Measurements from ENCODE around the gene POLE2. TPM values are rescaled to one million over a fixed set of nuclear protein-coding genes. Genes with fewer than 3 reads are reported as not detected.
"Not testable (repeated sequence)": the region's sequence is repeated elsewhere in the genome, so short reads cannot be mapped to it uniquely, and the experiment has no call there.

Gene POLE2
- polyA plus RNA-seq, 4 donors = 2.4 to 9.8 (median 8.6) TPM

GRCh38 chr14:49619730-49620129 lies 68.3 kb downstream of the POLE2 start:
- WGBS, 3 donors = 0 to 1% (median 0%) methylated on average over 11 of the region's 11 CpGs
- DNase-seq (no peak), FAIRE-seq (no peak)
- peaks cover 0 to 23% (median 5%) of the 10 kb centered on the region in 3 donors for H3K36me3 ChIP-seq (ENCODE audit: control insufficient read depth in 3 of 3, insufficient read depth in 2 of 3, low read depth in 1 of 3, low read length in 3 of 3)
- peak overlapping the region; percentile 77 to 87 (median 81) for H3K4me3 ChIP-seq (ENCODE audit: low read depth in 1 of 3, low read length in 3 of 3)
- no peaks in the 10 kb centered on the region for H3K9me3 ChIP-seq (ENCODE audit: control insufficient read depth in 2 of 2, insufficient read depth in 1 of 2, low read depth in 1 of 2, low read length in 1 of 2)
- peak overlapping the region; percentile 86 to 99 (median 98) for H3K27ac ChIP-seq (ENCODE audit: low read depth in 1 of 3, low read length in 2 of 3)
- peaks cover 0 to 9% (median 5%) of the 10 kb centered on the region in 3 donors for H3K4me1 ChIP-seq (ENCODE audit: control insufficient read depth in 3 of 3, insufficient read depth in 2 of 3, low read depth in 1 of 3, low read length in 2 of 3)
- no peaks in the 10 kb centered on the region for H3K27me3 ChIP-seq (ENCODE audit: control insufficient read depth in 3 of 3, insufficient read depth in 3 of 3, low read length in 3 of 3)

GRCh38 chr14:49619273-49619672 lies 68.7 kb downstream of the POLE2 start:
- H3K4me1 ChIP-seq (ENCODE audit: control insufficient read depth in 3 of 3, insufficient read depth in 2 of 3, low read depth in 1 of 3, low read length in 2 of 3); H3K9me3 ChIP-seq (ENCODE audit: control insufficient read depth in 2 of 2, insufficient read depth in 1 of 2, low read depth in 1 of 2, low read length in 1 of 2); FAIRE-seq; DNase-seq; H3K27me3 ChIP-seq (ENCODE audit: control insufficient read depth in 3 of 3, insufficient read depth in 3 of 3, low read length in 3 of 3): not testable (repeated sequence)
- H3K4me3 ChIP-seq (ENCODE audit: low read depth in 1 of 3, low read length in 3 of 3) = peak overlapping the region; percentile 77 to 87 (median 81)
- 8 to 50% (median 15%) methylated on average over 19 of the region's 19 CpGs for WGBS, 3 donors
- peak overlapping the region in 2 of 3 donors; percentile 98 to 99 for H3K27ac ChIP-seq (ENCODE audit: low read depth in 1 of 3, low read length in 2 of 3)
- H3K36me3 ChIP-seq (ENCODE audit: control insufficient read depth in 3 of 3, insufficient read depth in 2 of 3, low read depth in 1 of 3, low read length in 3 of 3) = peaks cover 0 to 23% (median 5%) of the 10 kb centered on the region in 3 donors

- no peak for DNase-seq
- FAIRE-seq = no peak
Measured at GRCh38 chr14:49617852-49618519, 70.0 kb downstream of the POLE2 start.

GRCh38 chr14:49615776-49616175 lies 72.2 kb downstream of the POLE2 start:
- Histone ChIP-seq H3K4me1 (ENCODE audit: control insufficient read depth in 3 of 3, insufficient read depth in 2 of 3, low read depth in 1 of 3, low read length in 2 of 3) (no peaks in the 10 kb centered on the region), H3K4me3 (ENCODE audit: low read depth in 1 of 3, low read length in 3 of 3) (no peak overlapping the region), H3K9me3 (ENCODE audit: control insufficient read depth in 2 of 2, insufficient read depth in 1 of 2, low read depth in 1 of 2, low read length in 1 of 2) (no peaks in the 10 kb centered on the region), H3K36me3 (ENCODE audit: control insufficient read depth in 3 of 3, insufficient read depth in 2 of 3, low read depth in 1 of 3, low read length in 3 of 3) (peaks cover 0 to 31% (median 5%) of the 10 kb centered on the region in 3 donors), H3K27ac (ENCODE audit: low read depth in 1 of 3, low read length in 2 of 3) (no peak overlapping the region), H3K27me3 (ENCODE audit: control insufficient read depth in 3 of 3, insufficient read depth in 3 of 3, low read length in 3 of 3) (no peaks in the 10 kb centered on the region)
- 92 to 94% (median 93%) methylated on average over 6 of the region's 6 CpGs for WGBS, 3 donors
- FAIRE-seq = no peak
- no peak for DNase-seq

More at GRCh38 chr14:49617852-49618519, 70.0 kb downstream of the POLE2 start:
- Histone ChIP-seq H3K4me1 (ENCODE audit: control insufficient read depth in 3 of 3, insufficient read depth in 2 of 3, low read depth in 1 of 3, low read length in 2 of 3) (peaks cover 0 to 6% (median 5%) of the 10 kb centered on the region in 3 donors), H3K27ac (ENCODE audit: low read depth in 1 of 3, low read length in 2 of 3) (no peak overlapping the region), H3K9me3 (ENCODE audit: control insufficient read depth in 2 of 2, insufficient read depth in 1 of 2, low read depth in 1 of 2, low read length in 1 of 2) (no peaks in the 10 kb centered on the region), H3K4me3 (ENCODE audit: low read depth in 1 of 3, low read length in 3 of 3) (no peak overlapping the region), H3K36me3 (ENCODE audit: control insufficient read depth in 3 of 3, insufficient read depth in 2 of 3, low read depth in 1 of 3, low read length in 3 of 3) (peaks cover 0 to 25% (median 5%) of the 10 kb centered on the region in 3 donors), H3K27me3 (ENCODE audit: control insufficient read depth in 3 of 3, insufficient read depth in 3 of 3, low read length in 3 of 3) (no peaks in the 10 kb centered on the region)
- 83 to 85% (median 84%) methylated on average over 6 of the region's 6 CpGs for WGBS, 3 donors

DNA sequence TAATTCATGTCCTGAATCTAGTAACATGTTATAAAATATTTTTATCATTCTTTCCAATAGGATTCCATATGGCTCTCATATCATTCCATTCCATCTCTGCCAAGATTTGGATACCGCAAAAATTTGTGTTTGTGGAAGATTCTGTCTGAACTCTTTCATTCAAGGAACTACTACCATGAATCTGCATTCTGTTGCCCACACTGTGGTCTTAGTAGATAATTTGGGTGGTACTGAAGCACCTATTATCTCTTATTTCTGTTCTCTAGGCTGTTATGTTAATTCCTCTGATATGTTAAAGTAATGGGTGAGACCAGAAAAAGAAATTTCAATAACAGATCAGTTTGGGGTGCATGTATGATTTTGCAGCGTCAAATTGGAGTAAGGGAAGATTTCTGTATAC lies 73.8 kb downstream of the POLE2 start:
- Histone ChIP-seq H3K27ac (ENCODE audit: low read depth in 1 of 3, low read length in 2 of 3) (no peak overlapping the region), H3K4me3 (ENCODE audit: low read depth in 1 of 3, low read length in 3 of 3) (no peak overlapping the region), H3K27me3 (ENCODE audit: control insufficient read depth in 3 of 3, insufficient read depth in 3 of 3, low read length in 3 of 3) (no peaks in the 10 kb centered on the region), H3K36me3 (ENCODE audit: control insufficient read depth in 3 of 3, insufficient read depth in 2 of 3, low read depth in 1 of 3, low read length in 3 of 3) (peaks cover 0 to 38% (median 5%) of the 10 kb centered on the region in 3 donors), H3K9me3 (ENCODE audit: control insufficient read depth in 2 of 2, insufficient read depth in 1 of 2, low read depth in 1 of 2, low read length in 1 of 2) (no peaks in the 10 kb centered on the region), H3K4me1 (ENCODE audit: control insufficient read depth in 3 of 3, insufficient read depth in 2 of 3, low read depth in 1 of 3, low read length in 2 of 3) (no peaks in the 10 kb centered on the region)
- DNase-seq (no peak), FAIRE-seq (no peak)
- WGBS, 3 donors = 92 to 97% (median 95%) methylated on average over 2 of the region's 2 CpGs

DNA sequence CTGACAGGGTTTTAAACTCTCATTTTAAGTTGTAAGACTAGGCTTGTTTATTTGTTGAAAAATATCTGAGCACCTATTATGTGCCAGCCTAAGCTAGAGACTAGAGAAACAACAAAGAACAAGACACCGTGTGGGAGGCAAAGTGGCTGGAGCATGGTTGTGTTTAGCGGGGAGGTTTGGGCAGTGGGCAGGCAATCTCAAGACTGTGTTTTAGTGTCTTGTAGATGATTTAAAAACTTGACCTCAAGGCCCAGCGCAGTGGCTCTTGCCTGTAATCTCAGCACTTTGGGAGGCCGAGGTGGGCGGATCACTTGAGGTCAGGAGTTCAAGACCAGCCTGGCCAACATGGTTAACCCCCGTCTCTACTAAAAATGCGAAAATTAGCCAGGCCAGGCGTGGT lies 75.3 kb downstream of the POLE2 start:
- no peak for DNase-seq
- Histone ChIP-seq H3K27me3 (ENCODE audit: control insufficient read depth in 3 of 3, insufficient read depth in 3 of 3, low read length in 3 of 3) (no peaks in the 10 kb centered on the region), H3K36me3 (ENCODE audit: control insufficient read depth in 3 of 3, insufficient read depth in 2 of 3, low read depth in 1 of 3, low read length in 3 of 3) (peaks cover 0 to 32% (median 0%) of the 10 kb centered on the region in 3 donors), H3K9me3 (ENCODE audit: control insufficient read depth in 2 of 2, insufficient read depth in 1 of 2, low read depth in 1 of 2, low read length in 1 of 2) (no peaks in the 10 kb centered on the region), H3K27ac (ENCODE audit: low read depth in 1 of 3, low read length in 2 of 3) (no peak overlapping the region), H3K4me1 (ENCODE audit: control insufficient read depth in 3 of 3, insufficient read depth in 2 of 3, low read depth in 1 of 3, low read length in 2 of 3) (no peaks in the 10 kb centered on the region), H3K4me3 (ENCODE audit: low read depth in 1 of 3, low read length in 3 of 3) (no peak overlapping the region)
- 92 to 98% (median 96%) methylated on average over 8 of the region's 8 CpGs for WGBS, 3 donors
- FAIRE-seq = no peak

- Histone ChIP-seq H3K9me3 (ENCODE audit: control insufficient read depth in 2 of 2, insufficient read depth in 1 of 2, low read depth in 1 of 2, low read length in 1 of 2) (no peaks in the 10 kb centered on the region), H3K36me3 (ENCODE audit: control insufficient read depth in 3 of 3, insufficient read depth in 2 of 3, low read depth in 1 of 3, low read length in 3 of 3) (peaks cover 0 to 30% (median 3%) of the 10 kb centered on the region in 3 donors), H3K4me1 (ENCODE audit: control insufficient read depth in 3 of 3, insufficient read depth in 2 of 3, low read depth in 1 of 3, low read length in 2 of 3) (no peaks in the 10 kb centered on the region), H3K4me3 (ENCODE audit: low read depth in 1 of 3, low read length in 3 of 3) (no peak overlapping the region), H3K27me3 (ENCODE audit: control insufficient read depth in 3 of 3, insufficient read depth in 3 of 3, low read length in 3 of 3) (no peaks in the 10 kb centered on the region), H3K27ac (ENCODE audit: low read depth in 1 of 3, low read length in 2 of 3) (no peak overlapping the region)
- WGBS, 3 donors = 91 to 95% (median 93%) methylated on average over 4 of the region's 4 CpGs
- DNase-seq (no peak), FAIRE-seq (no peak)
Measured at GRCh38 chr14:49612251-49612650, 75.8 kb downstream of the POLE2 start.

- H3K9me3 ChIP-seq (ENCODE audit: control insufficient read depth in 2 of 2, insufficient read depth in 1 of 2, low read depth in 1 of 2, low read length in 1 of 2) = no peaks in the 10 kb centered on the region
- FAIRE-seq (no peak), DNase-seq (peak; percentile 45 to 92)
- H3K4me1 ChIP-seq (ENCODE audit: control insufficient read depth in 3 of 3, insufficient read depth in 2 of 3, low read depth in 1 of 3, low read length in 2 of 3) = no peaks in the 10 kb centered on the region
- 25 to 80% (median 55%) methylated on average over 6 of the region's 6 CpGs for WGBS, 3 donors
- H3K36me3 ChIP-seq (ENCODE audit: control insufficient read depth in 3 of 3, insufficient read depth in 2 of 3, low read depth in 1 of 3, low read length in 3 of 3) = peaks cover 0 to 34% (median 4%) of the 10 kb centered on the region in 3 donors
- H3K27ac ChIP-seq (ENCODE audit: low read depth in 1 of 3, low read length in 2 of 3) = peak overlapping the region in 1 of 3 donors; percentile 48
- no peaks in the 10 kb centered on the region for H3K27me3 ChIP-seq (ENCODE audit: control insufficient read depth in 3 of 3, insufficient read depth in 3 of 3, low read length in 3 of 3)
- no peak overlapping the region for H3K4me3 ChIP-seq (ENCODE audit: low read depth in 1 of 3, low read length in 3 of 3)
Measured at GRCh38 chr14:49607583-49607982, 80.4 kb downstream of the POLE2 start.
